Measurements from ENCODE around the gene FSTL4.

- TF ChIP-seq PATZ1 (CRISPR knock-in tag; IDR thresholded peaks at IDR 0.05; ENCODE audit: borderline replicate concordance) (no peak), ZC3H10 (CRISPR knock-in tag; IDR thresholded peaks at IDR 0.05) (no peak), ARNTL (CRISPR knock-in tag; IDR thresholded peaks at IDR 0.05; ENCODE audit: borderline replicate concordance, low read depth) (no peak), PPARA (CRISPR knock-in tag; IDR thresholded peaks at IDR 0.05; ENCODE audit: borderline replicate concordance) (no peak), CREB5 (CRISPR knock-in tag; IDR thresholded peaks at IDR 0.05; ENCODE audit: low read depth) (no peak), ZFP3 (CRISPR knock-in tag; IDR thresholded peaks at IDR 0.05) (no peak), TOX (CRISPR knock-in tag; IDR thresholded peaks at IDR 0.05; ENCODE audit: borderline replicate concordance) (no peak), ISL1 (CRISPR knock-in tag; IDR thresholded peaks at IDR 0.05) (no peak), SNAI2 (CRISPR knock-in tag; IDR thresholded peaks at IDR 0.05) (no peak), ZFP30 (CRISPR knock-in tag; IDR thresholded peaks at IDR 0.05) (no peak), ZNF565 (CRISPR knock-in tag; conservative IDR thresholded peaks at IDR 0.05; ENCODE audit: low read depth) (no peak)
Measured at GRCh38 chr5:133363807-133364587, 248.3 kb downstream of the FSTL4 start.
